ENCODE results near the gene MRPL34. TPM values are rescaled to one million over a fixed set of nuclear protein-coding genes. Genes with fewer than 3 reads are reported as not detected.
"Not testable (repeated sequence)": the region's sequence is repeated elsewhere in the genome, so short reads cannot be mapped to it uniquely, and the experiment has no call there.

MRPL34 gene
- total RNA-seq, 4 donors from 2014 or later, result 95.8 to 311 (median 149) TPM

DNA sequence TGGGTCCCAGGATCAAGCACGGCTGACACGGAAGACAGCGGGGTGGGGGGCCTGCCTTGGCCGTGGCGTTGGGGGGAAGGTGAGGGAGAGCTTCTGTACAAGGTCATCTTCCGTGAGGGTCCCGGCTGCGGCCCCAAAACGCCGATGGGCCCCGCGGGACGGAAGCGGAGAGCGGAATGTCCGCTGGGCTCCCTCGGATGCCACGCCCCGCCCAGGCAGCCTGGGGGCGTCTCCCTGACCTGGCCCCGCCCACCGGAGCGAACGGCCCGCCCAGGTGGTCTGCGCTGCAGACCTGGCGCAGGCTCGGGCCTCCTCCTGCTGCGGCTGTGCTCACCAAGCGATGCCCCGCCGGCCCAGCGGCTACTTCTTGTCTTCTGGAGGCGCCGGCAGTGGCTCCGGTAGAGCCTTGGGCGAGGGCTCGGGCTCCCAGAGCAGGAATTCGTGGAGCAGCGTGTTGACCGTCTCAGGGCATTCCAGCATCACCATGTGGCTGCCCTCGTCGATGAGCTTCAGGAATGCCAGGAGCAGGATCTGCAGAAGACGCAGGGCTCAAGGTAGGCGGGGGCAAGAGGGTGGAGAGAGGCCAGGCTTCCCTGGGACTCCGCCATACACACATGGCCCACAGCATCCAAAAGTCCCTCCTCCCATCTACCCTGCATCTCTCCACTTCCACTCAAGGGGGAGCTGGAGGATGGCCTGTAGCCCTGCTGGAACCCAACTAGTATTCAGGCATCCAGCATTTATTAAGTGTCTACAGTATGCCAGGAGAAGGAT lies 13.2 kb upstream of the MRPL34 start:
- peak overlapping the region in 1 of 3 donors; percentile 23 for H3K4me3 ChIP-seq (replicated peaks in 1 of 3)

DNA sequence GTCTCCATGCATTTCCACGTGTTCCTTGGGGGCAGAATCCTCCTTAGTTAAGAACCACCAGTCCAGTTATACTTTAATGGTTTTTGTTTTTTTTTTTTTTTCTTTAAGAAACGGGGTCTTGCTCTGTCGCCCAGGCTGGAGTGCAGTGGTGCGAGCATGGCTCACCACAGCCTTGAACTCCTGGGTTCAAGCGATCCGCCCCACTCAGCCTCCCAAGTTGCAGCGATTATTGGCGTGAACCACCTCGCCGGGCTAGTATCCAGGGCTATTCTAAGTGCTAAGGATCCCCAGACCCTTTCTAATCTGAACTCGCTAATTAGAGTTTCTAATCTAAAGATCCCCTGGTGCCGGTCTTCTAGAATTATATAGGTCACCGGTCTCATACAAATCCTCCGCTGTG lies 12.1 kb upstream of the MRPL34 start:
- Histone ChIP-seq H3K4me3 (replicated peaks in 1 of 3) (no peak overlapping the region), H3K4me1 (no peaks in the 10 kb centered on the region), H3K9me3 (no peaks in the 10 kb centered on the region), H3K27ac (no peak overlapping the region), H3K36me3 (no peaks in the 10 kb centered on the region), H3K27me3 (no peaks in the 10 kb centered on the region)
- intact Hi-C loops (cut with DNase I), result loop anchor here (5.0 kb wide), 1 partner anchor 94 kb away; no protein-coding TSS in a partner anchor
- 85 to 96% methylated on average over 14 of the region's 14 CpGs for WGBS, 2 donors
- no peak for DNase-seq
- TF ChIP-seq, protein P1, sequence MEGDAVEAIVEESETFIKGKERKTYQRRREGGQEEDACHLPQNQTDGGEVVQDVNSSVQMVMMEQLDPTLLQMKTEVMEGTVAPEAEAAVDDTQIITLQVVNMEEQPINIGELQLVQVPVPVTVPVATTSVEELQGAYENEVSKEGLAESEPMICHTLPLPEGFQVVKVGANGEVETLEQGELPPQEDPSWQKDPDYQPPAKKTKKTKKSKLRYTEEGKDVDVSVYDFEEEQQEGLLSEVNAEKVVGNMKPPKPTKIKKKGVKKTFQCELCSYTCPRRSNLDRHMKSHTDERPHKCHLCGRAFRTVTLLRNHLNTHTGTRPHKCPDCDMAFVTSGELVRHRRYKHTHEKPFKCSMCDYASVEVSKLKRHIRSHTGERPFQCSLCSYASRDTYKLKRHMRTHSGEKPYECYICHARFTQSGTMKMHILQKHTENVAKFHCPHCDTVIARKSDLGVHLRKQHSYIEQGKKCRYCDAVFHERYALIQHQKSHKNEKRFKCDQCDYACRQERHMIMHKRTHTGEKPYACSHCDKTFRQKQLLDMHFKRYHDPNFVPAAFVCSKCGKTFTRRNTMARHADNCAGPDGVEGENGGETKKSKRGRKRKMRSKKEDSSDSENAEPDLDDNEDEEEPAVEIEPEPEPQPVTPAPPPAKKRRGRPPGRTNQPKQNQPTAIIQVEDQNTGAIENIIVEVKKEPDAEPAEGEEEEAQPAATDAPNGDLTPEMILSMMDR (IDR thresholded peaks at IDR 0.05), result no peak
- no peak for TF ChIP-seq POLR2A (IDR thresholded peaks at IDR 0.05)

More for the DNA sequence above, 13.2 kb upstream of the MRPL34 start:
- H3K36me3 ChIP-seq, result no peaks in the 10 kb centered on the region
- H3K4me1 ChIP-seq, result no peaks in the 10 kb centered on the region
- no peaks in the 10 kb centered on the region for H3K9me3 ChIP-seq
- TF ChIP-seq POLR2A (IDR thresholded peaks at IDR 0.05), result no peak
- TF ChIP-seq, protein P1 (IDR thresholded peaks at IDR 0.05), result peak in 5 of 6 experiments; percentile 21 to 49 (median 38)
- WGBS, 2 donors, result 25 to 32% methylated on average over 14 to 28 of the region's 46 CpGs
- DNase-seq, result peak; percentile 41 to 54
- intact Hi-C loops (cut with DNase I), result loop anchor here (5.0 kb wide), 1 partner anchor 95 kb away; no protein-coding TSS in a partner anchor
- H3K27me3 ChIP-seq, result no peaks in the 10 kb centered on the region
- H3K27ac ChIP-seq, result peak overlapping the region in 1 of 3 donors; percentile 4

DNA sequence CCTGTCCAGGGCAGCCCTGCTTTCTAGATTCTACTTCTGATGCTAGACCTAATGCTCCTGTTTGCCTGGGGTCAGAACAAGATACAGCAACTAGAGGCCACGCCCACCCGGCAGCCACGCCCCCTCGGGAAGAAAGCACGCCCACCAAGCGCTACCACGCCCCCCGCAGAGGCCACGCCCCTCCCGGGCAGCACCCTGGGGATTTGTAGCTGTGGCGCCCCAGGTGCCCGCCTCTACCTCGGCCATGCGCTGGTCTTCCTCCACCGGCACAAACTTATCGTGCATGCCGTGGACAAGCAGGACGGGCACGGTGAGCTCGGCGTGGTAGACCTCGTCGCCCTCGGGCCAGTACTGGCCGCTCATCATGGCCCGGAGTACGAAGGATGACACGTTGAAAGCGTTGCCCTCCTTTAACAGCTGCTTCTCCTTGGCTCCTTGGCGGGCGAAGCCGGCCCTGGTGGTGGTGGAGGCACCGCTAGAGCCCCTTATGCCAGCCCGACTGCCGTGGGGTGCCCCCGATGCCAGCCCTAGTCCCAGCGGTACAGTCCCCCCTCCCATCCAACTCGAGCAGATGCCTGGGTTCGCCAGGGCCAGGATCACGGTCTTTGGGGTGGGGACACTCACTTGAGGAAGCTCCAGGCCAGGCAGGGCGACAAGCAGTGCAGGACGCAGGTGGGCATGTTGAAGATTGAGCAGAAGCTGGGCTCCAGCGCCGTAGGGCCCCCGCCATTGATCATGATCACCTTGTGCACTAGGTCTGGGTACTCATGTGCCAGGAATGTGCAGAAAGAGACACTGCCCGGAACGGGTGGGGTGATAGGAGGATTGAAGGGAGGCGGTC lies 11.4 kb upstream of the MRPL34 start:
- intact Hi-C loops (cut with DNase I), result loop anchor here (5.0 kb wide), 1 partner anchor 93 kb away; no protein-coding TSS in a partner anchor
- Histone ChIP-seq H3K4me3 (replicated peaks in 1 of 3) (no peak overlapping the region), H3K27me3 (no peaks in the 10 kb centered on the region), H3K36me3 (no peaks in the 10 kb centered on the region), H3K27ac (no peak overlapping the region), H3K4me1 (no peaks in the 10 kb centered on the region), H3K9me3 (no peaks in the 10 kb centered on the region)
- DNase-seq, result peak in 1 of 2 donors; percentile 8
- TF ChIP-seq, protein P1 (IDR thresholded peaks at IDR 0.05), result no peak
- no peak for TF ChIP-seq POLR2A (IDR thresholded peaks at IDR 0.05)
- WGBS, 2 donors, result 86 to 94% methylated on average over 14 to 27 of the region's 48 CpGs

DNA sequence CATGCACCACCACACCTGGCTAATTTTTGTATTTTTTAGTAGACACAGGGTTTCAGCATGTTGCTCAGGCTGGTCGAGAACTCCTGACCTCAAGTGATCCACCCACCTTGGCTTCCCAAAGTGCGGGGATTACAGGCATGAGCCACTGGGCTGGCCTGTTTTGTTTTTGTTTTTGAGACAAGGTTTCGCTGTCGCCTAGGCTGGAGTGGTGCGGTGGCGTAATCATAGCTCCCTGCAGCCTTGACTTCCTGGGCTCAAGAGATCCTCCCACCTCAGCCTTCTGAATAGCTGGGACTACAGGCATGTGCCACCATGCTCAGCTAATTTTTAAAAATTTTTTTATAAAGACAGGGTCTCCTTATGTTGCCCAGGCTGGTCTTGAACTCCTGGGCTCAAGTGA lies 10.1 kb upstream of the MRPL34 start:
- H3K27me3 ChIP-seq; H3K9me3 ChIP-seq; H3K4me1 ChIP-seq; DNase-seq; H3K4me3 ChIP-seq (replicated peaks in 1 of 3); intact Hi-C loops (cut with DNase I); H3K36me3 ChIP-seq; H3K27ac ChIP-seq: not testable (repeated sequence)
- WGBS, 2 donors, result 97 to 98% methylated on average over 6 of the region's 6 CpGs

DNA sequence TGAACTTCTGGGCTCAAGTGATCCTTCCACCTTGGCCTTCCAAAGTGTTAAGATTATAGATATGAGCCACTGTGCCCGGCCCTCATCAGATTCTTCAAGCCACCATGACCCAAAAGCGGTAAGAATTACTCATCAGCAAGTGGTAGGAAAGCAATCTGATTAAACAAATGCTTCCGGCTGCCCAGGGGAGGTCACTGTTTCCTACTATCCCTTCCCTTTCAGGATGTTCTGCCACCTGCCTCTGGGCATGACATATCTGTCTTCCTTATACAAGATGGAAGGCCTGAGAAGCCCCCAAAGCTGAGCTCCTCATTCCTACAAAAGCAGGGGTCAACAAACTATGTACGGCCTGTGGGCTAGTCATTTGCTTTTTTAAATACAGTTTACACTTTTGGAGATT lies 9.4 kb upstream of the MRPL34 start:
- 55 to 78% methylated on average over 4 of the region's 4 CpGs for WGBS, 2 donors
- Histone ChIP-seq H3K4me3 (replicated peaks in 1 of 3) (no peak overlapping the region), H3K27me3 (no peaks in the 10 kb centered on the region), H3K36me3 (peaks cover 0 to 2% of the 10 kb centered on the region in 2 donors), H3K9me3 (no peaks in the 10 kb centered on the region), H3K4me1 (no peaks in the 10 kb centered on the region), H3K27ac (no peak overlapping the region)
- TF ChIP-seq, protein P1 (IDR thresholded peaks at IDR 0.05), result no peak
- TF ChIP-seq POLR2A (IDR thresholded peaks at IDR 0.05), result no peak
- intact Hi-C loops (cut with DNase I), result no loop called here
- no peak for DNase-seq
